BJ (cell line): ENCODE measurements around the gene GPR160. TPM values are rescaled to one million over a fixed set of nuclear protein-coding genes. Genes with fewer than 3 reads are reported as not detected.
A peak's percentile ranks its signal among the peaks of the same experiment; 100 is the strongest.

ENCODE experiments used
- CTCF ChIA-PET: fragments of 350-600 bp; formaldehyde crosslinking; extraction: SDS; loops from one replicate; lab custom pipeline; 2021; ENCODE audit warnings: antibody characterized with exemption, inconsistent platforms; lab: Yijun Ruan, JAX
- POLR2A ChIA-PET: fragments of 300-600 bp; sonication (Branson Sonifier 250); formaldehyde crosslinking; extraction: SDS; loops from one replicate; lab custom pipeline; 2021; ENCODE audit warnings: antibody characterized with exemption; lab: Charles Lee
- DNase-seq: peaks from one replicate; pipeline ENCODE4 v3.0.0-alpha.2; 2011; ENCODE audit warnings: low read depth
- H3K27me3 ChIP-seq: 2 replicates; pipeline ENCODE4 v1.6.0; 2011; ENCODE audit warnings: low read length; ENCODE audit not compliant: control insufficient read depth, insufficient read depth
- H3K36me3 ChIP-seq: 2 replicates; pipeline ENCODE4 v1.5.1; 2011; ENCODE audit warnings: low read length; ENCODE audit not compliant: control insufficient read depth, insufficient read depth
- H3K4me3 ChIP-seq: 2 replicates; pipeline ENCODE4 v1.5.1; 2011; ENCODE audit warnings: low read depth, mild to moderate bottlenecking, control low read depth, low read length
- CTCF ChIP-seq: IDR thresholded peaks from 2 replicates; pipeline ENCODE4 v1.5.1; 2011; ENCODE audit warnings: low read depth, mild to moderate bottlenecking, control low read depth, inconsistent platforms, low read length, moderate library complexity; ENCODE audit not compliant: insufficient read depth
- polyA minus RNA-seq: library from RNA; depleted of rRNA, polyadenylated mRNA; stranded (reverse); fragments of >200 nt; gene quantifications from 2 replicates; pipeline ENCODE4 v1.2.3, GENCODE V29; 2011; rRNA and poly(A)+ RNA removed
- polyA plus RNA-seq: library from polyadenylated mRNA; depleted of rRNA; stranded (reverse); fragments of >200 nt; gene quantifications from 2 replicates; pipeline ENCODE4 v1.2.3, GENCODE V29; 2011; rRNA removed

The GPR160 gene
- polyA plus RNA-seq (0.09 and 0.29 TPM in 2 replicates), polyA minus RNA-seq (0.28 TPM in 1 of 2 replicates, not detected in the other)

- CTCF ChIA-PET: interaction anchor here (1.7 kb wide), 1 partner anchor 12 kb away, joined by 5 read pairs; no protein-coding TSS in a partner anchor
- H3K36me3 ChIP-seq: no peaks in the 10 kb centered on the region
- DNase-seq: no peak
Measured at GRCh38 chr3:170037463-170038433, at the start of gene GPR160. Gene GPR160, plus strand, starts transcription at chr3:170037995. Its CDS starts 45,978 bp downstream, at chr3:170083973.

GRCh38 chr3:169990431-169990830 is 47.4 kb upstream of the GPR160 start:
- Histone ChIP-seq H3K36me3 (peaks cover 3% of the 10 kb centered on the region), H3K4me3 (no peak overlapping the region), H3K27me3 (no peaks in the 10 kb centered on the region)
- ChIA-PET CTCF (no interaction called here), POLR2A (interaction anchor here (0.7 kb wide), 1 partner anchor 13 kb away, joined by 3 read pairs; no protein-coding TSS in a partner anchor)
- no peak for DNase-seq
- TF ChIP-seq CTCF: no peak

More at GRCh38 chr3:170037463-170038433, at the start of gene GPR160:
- peak within 1 kb of the TSS; percentile 35 for H3K4me3 ChIP-seq
- POLR2A ChIA-PET: no interaction called here
- peaks cover 21% of the 10 kb centered on the region for H3K27me3 ChIP-seq
- peak; percentile 59 for TF ChIP-seq CTCF

- DNase-seq: no peak
- TF ChIP-seq CTCF: no peak
- Histone ChIP-seq H3K27me3 (no peaks in the 10 kb centered on the region), H3K36me3 (peaks cover 3% of the 10 kb centered on the region), H3K4me3 (no peak overlapping the region)
- ChIA-PET CTCF (no interaction called here), POLR2A (no interaction called here)
Measured at GRCh38 chr3:169992156-169992555, 45.6 kb upstream of the GPR160 start.

- H3K36me3 ChIP-seq: peaks cover 3% of the 10 kb centered on the region
- POLR2A ChIA-PET: no interaction called here
- CTCF ChIA-PET: no interaction called here
- DNase-seq: no peak
- TF ChIP-seq CTCF: no peak
- no peaks in the 10 kb centered on the region for H3K27me3 ChIP-seq
- H3K4me3 ChIP-seq: no peak overlapping the region
Measured at GRCh38 chr3:169992781-169993180, 45.0 kb upstream of the GPR160 start.

- no peak for DNase-seq
- Histone ChIP-seq H3K27me3 (no peaks in the 10 kb centered on the region), H3K4me3 (no peak overlapping the region), H3K36me3 (peaks cover 3% of the 10 kb centered on the region)
- ChIA-PET POLR2A (no interaction called here), CTCF (no interaction called here)
- TF ChIP-seq CTCF: no peak
Measured at GRCh38 chr3:169993761-169994160, 44.0 kb upstream of the GPR160 start.
